Panc1 (cell line): ENCODE data around the gene CYTH2.

Source experiments
- CTCF ChIP-seq: fragments of 450-650 bp; IDR thresholded peaks from 2 replicates; pipeline ENCODE4 v1.5.1; 2017; ENCODE audit warnings: mild to moderate bottlenecking
- SIN3A ChIP-seq: IDR thresholded peaks from 2 replicates; pipeline ENCODE4 v1.6.1; 2012; ENCODE audit warnings: low read depth, mild to moderate bottlenecking, low read length, moderate library complexity, borderline replicate concordance; ENCODE audit not compliant: insufficient read depth
- TCF7L2 ChIP-seq: IDR thresholded peaks from 2 replicates; pipeline ENCODE4 v1.6.1; 2011; ENCODE audit warnings: mild to moderate bottlenecking, low read depth, low read length, inconsistent platforms

GRCh38 chr19:48492925-48493717 is 24.0 kb downstream of the CYTH2 start:
- no peak for TF ChIP-seq CTCF
- TF ChIP-seq SIN3A, result no peak
- no peak for TF ChIP-seq TCF7L2
